Activated CD4-positive, alpha-beta T cell treated with anti-CD3 and anti-CD28 coated beads, Interleukin-2, amount 50 U/mL, for 24 hours (primary cell): ENCODE results near the gene ATP10A.
"Not testable (repeated sequence)": the region's sequence is repeated elsewhere in the genome, so short reads cannot be mapped to it uniquely, and the experiment has no call there.

Experiments used
- DNase-seq, 2 donors: peaks; one replicate each; pipeline ENCODE4 v3.0.0-alpha.2; 2020; ENCODE audit warnings: low read depth in 1 of 2, low spot score in 1 of 2

ATP10A gene

GRCh38 chr15:25859838-25860645 lies 3.1 kb downstream of the ATP10A start:
- no peak for DNase-seq

DNA sequence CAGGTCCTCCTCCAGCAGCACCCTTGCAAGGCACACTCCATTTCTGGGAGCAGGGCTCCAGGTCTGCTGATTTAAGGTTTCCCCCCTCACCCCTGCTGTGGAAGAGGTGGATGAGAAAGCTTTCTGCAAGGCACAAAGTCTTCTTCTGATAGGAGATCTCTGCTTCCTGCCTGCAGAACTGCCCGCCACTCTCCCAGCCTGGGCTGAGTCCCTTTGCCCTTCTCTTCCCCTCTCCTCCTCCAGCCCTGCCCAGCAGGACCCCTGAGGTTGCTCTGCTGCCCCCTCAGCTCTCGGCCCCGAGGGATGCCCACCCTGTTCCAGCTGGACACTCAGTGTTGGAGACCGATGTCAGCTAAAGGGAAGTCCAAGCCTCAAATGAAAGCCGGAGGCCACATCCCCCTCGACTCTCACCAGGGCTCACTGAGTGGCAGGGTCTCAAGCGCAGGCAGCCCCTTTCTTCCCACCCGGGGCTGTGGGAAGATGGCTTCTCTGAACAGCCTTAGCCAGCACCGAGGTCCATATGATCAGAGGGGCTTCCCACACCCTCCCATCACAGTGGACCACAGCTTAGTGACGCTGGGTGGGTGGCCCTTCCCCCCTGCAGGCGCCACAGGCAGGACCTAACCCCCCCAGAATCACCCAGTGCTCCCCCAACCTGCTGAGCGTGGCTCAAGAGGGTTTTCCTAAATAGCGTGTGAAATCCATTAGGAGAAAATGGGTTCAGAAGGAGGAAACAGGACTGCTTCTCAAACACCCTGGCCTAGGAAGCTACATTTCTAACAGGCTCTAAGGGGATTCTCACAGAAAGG lies 4.0 kb downstream of the ATP10A start:
- DNase-seq = no peak

DNA sequence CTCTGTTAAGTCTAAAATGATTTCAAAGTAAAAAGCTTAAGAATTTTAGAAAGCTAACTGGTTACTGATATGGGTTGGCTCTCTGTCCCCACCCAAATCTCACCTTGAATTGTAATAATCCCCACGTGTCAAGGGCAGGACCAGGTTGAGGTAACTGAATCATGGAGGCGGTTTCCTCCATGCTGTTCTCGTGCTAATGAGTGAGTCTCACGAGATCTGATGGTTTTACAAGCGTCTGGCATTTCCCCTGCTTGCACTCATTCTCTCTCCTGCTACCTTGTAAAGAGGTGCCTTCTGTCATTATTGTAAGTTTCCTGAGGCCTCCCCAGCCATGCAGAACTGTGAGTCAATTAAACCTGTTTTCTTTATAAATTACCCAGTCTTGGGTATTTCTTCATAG lies 7.1 kb downstream of the ATP10A start:
- DNase-seq = not testable (repeated sequence)

DNA sequence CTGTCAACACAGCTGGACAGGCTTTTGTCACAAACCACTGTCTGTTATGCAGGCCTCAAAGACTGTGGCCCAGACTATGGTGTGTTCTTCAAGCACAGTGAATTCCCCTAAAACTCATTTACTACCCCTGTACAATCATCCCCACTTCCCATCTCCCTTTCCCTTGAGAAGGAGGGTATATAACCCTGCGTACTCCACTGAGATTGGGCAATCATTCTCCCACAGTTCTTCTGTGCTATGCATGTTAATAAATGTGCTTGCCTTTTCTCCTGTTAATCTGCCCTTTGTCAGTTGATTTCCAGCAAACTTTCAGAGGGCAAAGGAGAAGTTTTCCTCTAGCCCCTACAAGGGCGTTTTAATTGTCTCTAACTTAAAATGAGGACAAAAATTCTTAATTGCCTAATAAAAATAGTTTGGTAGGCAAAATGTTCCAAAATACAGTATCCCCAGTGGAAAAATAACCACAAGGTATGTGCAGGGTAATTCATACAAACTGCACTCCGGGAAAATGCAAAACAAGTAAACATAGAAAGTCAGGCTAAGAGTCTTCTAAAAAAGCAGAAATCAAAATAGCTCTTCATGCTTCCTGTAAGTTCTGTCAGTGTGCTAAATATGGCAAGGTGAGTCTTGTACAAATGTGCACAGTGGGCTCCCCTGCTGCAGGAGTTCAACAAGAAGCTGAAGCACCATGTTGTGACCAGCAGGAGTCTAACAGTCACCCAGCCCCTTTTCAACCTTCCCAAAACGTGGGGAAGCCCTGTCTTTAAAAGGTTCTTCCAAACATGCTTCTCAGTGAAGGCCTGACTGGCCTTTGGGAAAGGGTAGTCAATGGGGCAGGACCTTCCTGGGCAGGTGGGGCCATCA lies 10.2 kb downstream of the ATP10A start:
- no peak for DNase-seq

- no peak for DNase-seq
Measured at GRCh38 chr15:25852027-25852426, 11.1 kb downstream of the ATP10A start.

GRCh38 chr15:25850154-25851111 lies 12.7 kb downstream of the ATP10A start:
- peak in 1 of 2 donors; percentile 73 for DNase-seq

GRCh38 chr15:25849157-25849921 lies 13.8 kb downstream of the ATP10A start:
- no peak for DNase-seq

DNA sequence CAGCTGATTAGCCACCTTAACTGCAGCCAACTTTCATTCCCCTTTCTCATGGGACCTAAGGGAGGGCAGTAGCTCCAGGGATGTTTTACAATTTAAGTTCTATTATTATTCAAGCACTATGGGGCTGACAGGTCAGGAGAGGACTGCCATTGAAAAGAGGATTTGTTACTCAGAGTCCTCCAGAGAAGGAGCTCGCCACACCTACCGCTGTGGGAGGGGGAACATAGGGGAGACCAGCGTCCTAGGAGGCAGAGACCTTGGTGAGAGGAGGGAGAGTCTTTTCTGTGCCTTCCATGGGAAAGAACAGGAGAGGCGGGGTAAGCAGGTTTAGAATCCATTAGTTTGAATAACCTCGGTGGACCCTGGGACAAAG lies 14.4 kb downstream of the ATP10A start:
- no peak for DNase-seq

GRCh38 chr15:25848325-25848724 lies 14.8 kb downstream of the ATP10A start:
- DNase-seq = no peak

DNA sequence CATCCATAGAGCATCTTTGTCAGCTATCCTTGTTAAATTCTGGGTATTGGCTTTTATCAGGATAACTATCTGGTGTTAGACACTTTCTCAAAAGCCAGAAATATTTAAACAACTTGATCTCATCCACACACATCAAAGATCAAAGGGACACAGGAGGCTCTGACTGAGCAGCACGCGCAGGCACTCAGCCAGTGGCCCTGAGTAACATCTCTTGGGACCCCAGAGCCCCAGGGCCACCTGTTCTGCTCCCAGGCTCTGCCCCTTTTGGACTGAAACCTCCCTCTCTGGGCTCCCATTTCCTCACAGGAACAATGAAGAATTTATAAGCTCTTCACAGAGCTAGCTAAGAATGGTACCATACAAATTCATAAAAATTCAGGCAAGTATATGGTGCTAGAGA lies 16.1 kb downstream of the ATP10A start:
- DNase-seq = no peak

- peak in 1 of 2 donors; percentile 66 for DNase-seq
Measured at GRCh38 chr15:25846377-25846776, 16.8 kb downstream of the ATP10A start.

GRCh38 chr15:25844981-25845680 lies 18.0 kb downstream of the ATP10A start:
- DNase-seq = no peak

DNA sequence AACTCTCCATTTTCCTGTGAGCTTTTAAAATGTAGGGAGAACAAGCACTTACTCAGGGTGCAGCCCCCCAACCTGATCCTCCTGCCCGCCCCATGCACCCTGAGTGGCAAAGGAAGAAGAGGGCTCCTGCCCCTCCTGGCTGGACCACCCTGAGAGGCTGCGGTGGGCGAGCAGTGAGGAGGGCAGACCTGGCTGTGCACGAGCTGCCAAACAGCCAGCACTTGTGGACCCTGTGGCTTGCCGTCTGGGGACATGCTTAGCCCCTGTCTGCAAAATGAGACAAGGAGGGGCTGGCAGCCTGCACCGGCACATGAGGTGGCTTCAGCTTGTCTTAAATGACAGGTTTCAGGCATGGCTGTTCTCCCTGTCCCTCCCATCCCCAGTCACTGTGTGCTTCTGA lies 18.6 kb downstream of the ATP10A start:
- DNase-seq = no peak

- DNase-seq = no peak
Measured at GRCh38 chr15:25844076-25844475, 19.1 kb downstream of the ATP10A start.

GRCh38 chr15:25839638-25840156 lies 23.4 kb downstream of the ATP10A start:
- no peak for DNase-seq

DNA sequence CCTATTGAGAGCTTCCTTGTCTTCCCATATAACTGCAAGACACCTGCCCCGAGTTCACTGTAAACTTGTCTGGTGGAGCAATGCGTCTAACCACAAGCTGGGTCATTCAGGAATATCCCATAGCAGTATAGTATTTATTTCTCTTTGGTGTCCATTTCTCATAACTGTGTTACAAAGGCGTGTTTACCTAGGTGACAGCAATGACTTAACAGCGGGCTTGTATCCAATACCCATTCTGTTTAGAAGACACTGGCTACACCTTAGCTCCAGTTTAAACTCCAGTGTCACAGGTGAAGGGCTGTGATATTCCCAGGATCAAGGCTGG lies 24.3 kb downstream of the ATP10A start:
- no peak for DNase-seq

- no peak for DNase-seq
Measured at GRCh38 chr15:25838191-25838870, 24.8 kb downstream of the ATP10A start.

GRCh38 chr15:25832158-25832557 lies 31.0 kb downstream of the ATP10A start:
- DNase-seq = peak in 1 of 2 donors; percentile 51
